EH (cell line): Measurements from ENCODE around the gene DIAPH2.

Experiments used
- DNase-seq: peaks from one replicate; pipeline ENCODE4 v3.0.0-alpha.2; 2015; ENCODE audit warnings: low read depth

Gene DIAPH2

GRCh38 chrX:97482666-97483300 lies 798.1 kb downstream of the DIAPH2 start:
- no peak for DNase-seq

GRCh38 chrX:97490656-97491055 lies 806.0 kb downstream of the DIAPH2 start:
- no peak for DNase-seq

- DNase-seq: no peak
These were observed 810.2 kb downstream of the DIAPH2 start for GRCh38 chrX:97494756-97495372.

- DNase-seq: no peak
These were observed 813.5 kb downstream of the DIAPH2 start for GRCh38 chrX:97498093-97498492.

- no peak for DNase-seq
These were observed 819.8 kb downstream of the DIAPH2 start for GRCh38 chrX:97504431-97504830.

GRCh38 chrX:97517763-97518162 lies 833.1 kb downstream of the DIAPH2 start:
- no peak for DNase-seq

- no peak for DNase-seq
These were observed 837.7 kb downstream of the DIAPH2 start for GRCh38 chrX:97522307-97522706.

- DNase-seq: no peak
These were observed 839.7 kb downstream of the DIAPH2 start for GRCh38 chrX:97524340-97524739.

GRCh38 chrX:97524997-97525396 lies 840.4 kb downstream of the DIAPH2 start:
- peak; percentile 62 for DNase-seq

GRCh38 chrX:97525981-97526380 lies 841.3 kb downstream of the DIAPH2 start:
- no peak for DNase-seq

GRCh38 chrX:97527725-97528124 lies 843.1 kb downstream of the DIAPH2 start:
- no peak for DNase-seq

- peak; percentile 56 for DNase-seq
These were observed 845.0 kb downstream of the DIAPH2 start for GRCh38 chrX:97529536-97530200.

- DNase-seq: no peak
These were observed 847.2 kb downstream of the DIAPH2 start for GRCh38 chrX:97531825-97532224.

- DNase-seq: no peak
These were observed 854.1 kb downstream of the DIAPH2 start for GRCh38 chrX:97538745-97539144.

- DNase-seq: peak; percentile 13
These were observed 855.4 kb downstream of the DIAPH2 start for GRCh38 chrX:97539970-97540519.

GRCh38 chrX:97547877-97548578 lies 863.4 kb downstream of the DIAPH2 start:
- DNase-seq: peak; percentile 27

GRCh38 chrX:97551821-97552220 lies 867.2 kb downstream of the DIAPH2 start:
- no peak for DNase-seq

GRCh38 chrX:97553833-97554232 lies 869.2 kb downstream of the DIAPH2 start:
- no peak for DNase-seq

GRCh38 chrX:97556359-97556758 lies 871.7 kb downstream of the DIAPH2 start:
- no peak for DNase-seq

GRCh38 chrX:97563531-97564133 lies 879.0 kb downstream of the DIAPH2 start:
- peak; percentile 70 for DNase-seq

GRCh38 chrX:97564496-97564895 lies 879.9 kb downstream of the DIAPH2 start:
- DNase-seq: no peak

- DNase-seq: no peak
These were observed 902.5 kb downstream of the DIAPH2 start for GRCh38 chrX:97587171-97587570.
